SIG-M5 (cell line): Measurements from ENCODE around the gene CHAT.
"Not testable (repeated sequence)": the region's sequence is repeated elsewhere in the genome, so short reads cannot be mapped to it uniquely, and the experiment has no call there.

ENCODE experiments used
- DNase-seq: peaks from one replicate; lab custom pipeline; 2025; lab: John Stamatoyannopoulos, UW

Gene CHAT

DNA sequence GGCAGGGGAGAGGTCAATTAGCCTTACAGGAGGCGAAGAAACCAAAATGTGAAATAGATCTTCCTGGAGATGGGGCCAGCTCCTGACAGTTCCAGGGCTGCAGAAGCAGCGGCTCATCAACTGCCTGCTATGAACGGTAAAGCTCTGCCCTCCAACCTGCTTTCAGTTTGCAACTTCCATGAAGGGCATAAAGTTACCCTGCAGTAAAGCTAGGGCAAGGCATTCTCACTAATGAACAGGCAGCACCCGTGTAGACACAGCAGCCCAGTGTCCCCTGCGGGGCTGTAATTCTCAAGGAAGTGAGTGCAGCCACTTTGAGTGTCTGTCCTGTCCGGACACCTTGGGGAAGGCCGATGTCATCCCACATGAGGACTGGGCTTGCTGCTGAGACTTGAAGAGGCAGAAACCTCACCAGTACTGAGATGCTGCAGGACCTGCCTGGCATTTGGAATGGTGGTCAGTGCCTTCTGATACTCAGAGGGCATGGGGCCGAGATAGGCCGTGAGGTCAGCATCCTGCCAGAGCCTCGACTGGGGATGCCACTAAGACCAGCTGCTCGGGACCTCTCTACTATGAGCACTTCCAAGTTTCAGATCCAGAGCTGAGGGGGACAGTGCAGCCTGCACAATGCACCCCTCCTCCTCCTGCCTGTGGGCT, 39.6 kb downstream of the CHAT start:
- DNase-seq = no peak

DNA sequence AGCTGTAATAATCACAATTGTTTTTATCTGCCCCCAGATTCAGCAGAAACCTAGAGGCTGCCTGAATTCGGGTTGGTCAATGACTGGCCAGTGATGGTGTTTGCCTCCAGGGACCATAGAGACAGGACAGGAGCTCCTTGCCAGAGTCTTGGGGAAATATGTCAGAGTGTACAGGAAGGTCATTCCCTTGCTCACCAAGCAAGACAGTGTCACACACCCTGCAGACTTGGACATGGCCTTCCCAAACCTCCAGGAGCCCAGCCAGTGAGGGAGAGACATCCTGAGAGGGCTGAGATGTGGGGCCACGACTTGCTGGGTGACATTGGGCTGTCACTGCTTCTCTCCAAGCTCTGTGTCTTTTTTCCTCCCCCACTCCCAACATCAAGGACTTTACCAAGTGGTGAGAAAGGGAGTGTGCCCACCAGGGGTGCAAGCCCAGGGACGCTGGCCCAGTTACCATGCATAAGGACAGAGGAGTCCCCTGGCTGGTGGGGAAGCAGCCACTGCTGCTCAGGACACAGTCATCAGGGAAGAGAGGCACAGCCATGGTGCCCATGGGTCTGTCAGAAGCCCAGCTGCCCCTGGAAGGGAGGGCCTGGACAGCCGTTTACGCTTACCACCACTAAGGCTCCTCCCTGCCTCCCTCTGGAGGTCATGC, 40.3 kb downstream of the CHAT start:
- no peak for DNase-seq

DNA sequence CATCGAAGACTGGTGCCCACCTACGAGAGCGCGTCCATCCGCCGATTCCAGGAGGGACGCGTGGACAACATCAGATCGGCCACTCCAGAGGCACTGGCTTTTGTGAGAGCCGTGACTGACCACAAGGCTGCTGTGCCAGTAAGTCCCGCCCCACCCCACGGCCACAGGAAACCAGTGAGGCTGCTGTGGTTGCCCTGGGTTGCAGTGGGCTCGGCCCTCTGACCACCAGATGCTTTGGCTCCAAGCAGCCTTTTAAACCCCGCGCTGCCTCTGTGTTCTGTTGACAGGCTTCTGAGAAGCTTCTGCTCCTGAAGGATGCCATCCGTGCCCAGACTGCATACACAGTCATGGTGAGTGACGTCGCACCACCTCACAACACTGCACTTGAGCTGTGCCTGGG, 41.3 kb downstream of the CHAT start:
- DNase-seq = no peak

DNA sequence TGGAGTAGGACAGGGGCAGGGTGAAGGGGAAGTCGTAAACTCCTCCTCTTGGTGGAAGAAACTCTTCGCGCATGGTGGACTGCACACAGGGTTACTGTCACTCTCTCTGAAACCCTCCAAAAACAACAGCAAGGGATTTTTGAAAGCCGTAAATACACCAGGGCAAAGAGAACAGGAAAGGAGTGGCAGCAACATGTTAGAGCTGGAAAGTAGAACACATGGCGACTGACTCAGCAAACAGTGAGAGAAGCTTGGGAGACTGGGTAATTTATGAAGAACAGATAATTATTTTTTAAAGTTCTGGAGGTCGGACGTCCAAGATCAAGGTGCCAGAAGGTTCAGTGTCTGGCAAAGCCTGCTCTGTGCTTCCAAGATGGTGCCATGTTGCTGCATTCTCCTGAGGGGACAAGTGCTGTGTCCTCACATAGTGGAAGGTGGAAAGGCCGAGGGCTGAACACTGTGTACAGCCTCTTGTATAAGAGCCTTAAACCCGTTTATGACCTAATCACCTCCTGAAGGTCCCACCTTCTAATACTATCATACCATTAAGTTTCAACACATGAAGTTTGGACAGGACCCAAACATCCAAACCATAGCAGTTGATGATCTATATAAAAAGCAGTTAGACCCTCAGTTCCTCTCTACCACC, 43.1 kb downstream of the CHAT start:
- DNase-seq = no peak

DNA sequence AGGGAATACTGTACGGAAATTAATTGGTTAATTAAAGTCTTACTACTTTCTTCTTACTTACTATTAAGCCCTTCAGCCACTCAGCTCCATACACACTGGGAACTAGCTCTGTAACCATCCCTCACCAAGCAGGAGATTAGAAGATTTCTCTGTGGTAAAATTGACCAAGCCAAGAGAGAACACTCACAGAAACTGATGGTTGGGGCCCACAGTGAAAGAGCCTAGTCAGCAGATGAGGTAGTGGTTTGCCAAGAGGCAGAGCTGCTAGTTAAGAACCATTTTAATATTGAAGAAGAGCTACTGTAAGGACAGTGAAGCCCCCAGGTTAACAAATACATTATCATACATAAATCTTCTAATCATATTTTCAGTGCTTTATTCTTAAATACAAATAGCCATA, 43.8 kb downstream of the CHAT start:
- no peak for DNase-seq

DNA sequence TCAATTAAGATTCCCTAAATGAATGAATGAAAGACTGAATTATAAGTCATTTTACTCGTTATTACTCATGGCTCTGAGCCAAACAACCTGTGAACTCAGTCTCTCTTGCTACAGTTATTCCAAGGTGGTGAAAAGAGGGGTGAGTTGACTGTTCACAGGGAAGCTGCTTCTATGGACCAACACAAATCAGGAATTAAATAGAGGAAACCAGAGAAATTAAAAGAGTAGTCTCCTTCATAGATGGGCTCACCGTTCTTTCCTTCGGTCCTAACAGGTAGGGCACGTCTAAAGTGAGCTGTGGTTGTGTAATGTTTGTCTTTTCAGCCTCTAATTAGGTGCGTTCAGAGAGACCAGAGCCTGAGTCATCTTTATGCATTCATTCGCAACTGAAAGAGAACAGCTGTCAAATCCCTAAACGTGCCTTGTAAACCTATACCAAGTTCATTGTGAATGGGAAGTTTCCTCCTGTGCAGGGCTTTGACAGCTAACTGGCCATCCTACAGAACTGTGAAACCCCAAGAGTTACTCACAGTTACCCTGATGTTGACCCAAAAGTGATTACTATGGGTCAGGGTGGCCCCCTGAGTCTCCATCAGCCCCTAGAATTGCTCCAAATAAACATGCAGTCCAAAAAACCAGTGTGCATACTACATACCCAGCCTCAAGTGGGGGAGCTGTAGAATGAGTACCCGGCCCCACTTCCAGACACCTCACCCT, 47.5 kb downstream of the CHAT start:
- no peak for DNase-seq

DNA sequence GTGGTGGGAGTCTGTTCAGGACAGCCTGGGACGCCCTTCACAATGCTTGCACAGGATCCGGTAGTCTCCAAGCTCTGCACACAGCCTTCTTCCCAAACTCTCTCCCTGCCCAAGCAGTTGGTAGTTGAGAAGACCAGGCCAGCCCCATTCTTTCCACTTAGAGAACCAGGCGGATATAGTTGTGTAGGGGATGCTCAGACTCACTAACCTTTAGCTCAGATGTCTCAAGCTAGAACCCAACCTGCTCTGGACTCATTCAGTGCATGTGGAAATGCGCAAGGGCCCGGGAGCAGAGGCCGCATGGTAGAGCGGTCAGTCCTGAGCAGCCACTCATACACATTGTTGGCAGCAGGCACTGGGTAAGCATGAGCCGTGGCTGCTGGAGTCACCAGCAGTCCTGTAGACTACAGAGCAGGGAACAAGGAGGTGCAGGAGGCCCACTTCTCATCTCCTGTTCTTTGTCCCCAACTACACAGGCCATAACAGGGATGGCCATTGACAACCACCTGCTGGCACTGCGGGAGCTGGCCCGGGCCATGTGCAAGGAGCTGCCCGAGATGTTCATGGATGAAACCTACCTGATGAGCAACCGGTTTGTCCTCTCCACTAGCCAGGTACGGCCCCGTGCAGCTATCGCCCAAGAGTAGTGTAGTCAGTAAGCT, 48.5 kb downstream of the CHAT start:
- DNase-seq = no peak

DNA sequence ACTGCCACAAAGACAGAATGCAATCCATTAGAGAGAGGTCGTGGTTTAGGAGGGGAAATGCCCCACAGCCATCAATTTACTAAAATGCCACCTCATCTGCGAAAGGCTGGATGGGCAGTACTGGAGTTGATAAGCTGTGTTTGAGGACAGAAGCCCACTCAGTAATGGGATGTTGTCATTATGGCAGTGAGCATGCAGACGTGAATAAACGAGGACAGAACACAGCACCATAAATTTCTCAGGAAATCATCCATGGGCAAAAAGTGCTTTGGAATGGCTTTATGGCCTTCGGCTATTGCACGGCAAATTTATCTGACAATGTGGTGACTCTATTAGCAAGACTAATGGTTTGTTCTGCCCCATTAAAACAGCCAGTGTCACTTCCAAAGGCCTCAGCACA, 49.8 kb downstream of the CHAT start:
- no peak for DNase-seq

DNA sequence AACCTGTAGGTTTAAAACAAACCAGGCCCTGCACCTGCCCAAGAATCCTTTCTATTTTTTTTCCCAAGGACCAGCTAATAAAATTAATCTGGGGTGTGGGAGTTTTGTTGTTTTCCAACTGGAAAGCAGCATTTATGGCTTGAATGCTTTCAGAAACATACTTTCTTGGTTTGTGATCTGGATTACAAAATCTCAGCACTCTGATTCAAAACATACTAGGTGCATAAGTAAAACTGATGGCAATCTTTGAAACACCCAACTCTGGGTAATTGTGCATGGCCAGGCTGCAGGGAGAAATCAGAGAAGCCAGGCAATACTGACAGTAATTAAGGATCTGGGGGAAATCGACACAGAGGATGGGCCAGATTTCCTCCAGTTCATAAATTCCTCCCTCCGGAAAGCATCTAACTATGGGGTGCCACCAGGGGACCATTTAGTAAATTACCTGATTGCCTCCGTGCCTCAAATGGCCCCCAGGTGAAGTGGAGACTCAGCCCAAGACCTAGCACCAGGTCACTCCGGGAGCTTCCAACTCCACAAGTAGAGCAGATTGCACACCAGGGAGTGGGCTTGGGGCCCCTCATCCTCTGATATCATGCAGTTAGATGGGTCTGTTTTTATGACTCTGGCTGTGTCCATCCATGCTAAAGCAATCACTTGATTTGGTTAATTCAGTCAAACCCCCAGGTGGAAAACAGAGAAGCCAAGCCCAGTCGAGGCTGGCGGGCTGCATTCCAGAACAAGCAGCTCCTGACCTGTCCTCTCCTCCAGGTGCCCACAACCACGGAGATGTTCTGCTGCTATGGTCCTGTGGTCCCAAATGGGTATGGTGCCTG, 50.4 kb downstream of the CHAT start:
- no peak for DNase-seq

DNA sequence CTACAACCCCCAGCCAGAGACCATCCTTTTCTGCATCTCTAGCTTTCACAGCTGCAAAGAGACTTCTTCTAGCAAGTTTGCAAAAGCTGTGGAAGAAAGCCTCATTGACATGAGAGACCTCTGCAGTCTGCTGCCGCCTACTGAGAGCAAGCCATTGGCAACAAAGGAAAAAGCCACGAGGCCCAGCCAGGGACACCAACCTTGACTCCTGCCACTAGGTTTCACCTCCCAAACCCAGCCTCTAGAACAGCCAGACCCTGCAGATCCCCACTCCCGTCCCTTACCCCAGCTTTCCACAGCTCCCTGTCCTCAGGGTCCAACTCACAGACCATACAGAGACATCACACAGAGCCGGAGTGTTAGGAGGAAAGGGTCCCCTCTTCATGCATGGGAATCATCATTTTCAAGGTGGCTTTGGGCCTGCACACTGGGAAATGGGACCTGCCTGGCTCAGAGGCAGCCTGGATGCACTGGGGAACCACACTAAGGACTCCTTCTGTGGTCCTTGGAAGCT, 51.1 kb downstream of the CHAT start:
- DNase-seq = no peak

DNA sequence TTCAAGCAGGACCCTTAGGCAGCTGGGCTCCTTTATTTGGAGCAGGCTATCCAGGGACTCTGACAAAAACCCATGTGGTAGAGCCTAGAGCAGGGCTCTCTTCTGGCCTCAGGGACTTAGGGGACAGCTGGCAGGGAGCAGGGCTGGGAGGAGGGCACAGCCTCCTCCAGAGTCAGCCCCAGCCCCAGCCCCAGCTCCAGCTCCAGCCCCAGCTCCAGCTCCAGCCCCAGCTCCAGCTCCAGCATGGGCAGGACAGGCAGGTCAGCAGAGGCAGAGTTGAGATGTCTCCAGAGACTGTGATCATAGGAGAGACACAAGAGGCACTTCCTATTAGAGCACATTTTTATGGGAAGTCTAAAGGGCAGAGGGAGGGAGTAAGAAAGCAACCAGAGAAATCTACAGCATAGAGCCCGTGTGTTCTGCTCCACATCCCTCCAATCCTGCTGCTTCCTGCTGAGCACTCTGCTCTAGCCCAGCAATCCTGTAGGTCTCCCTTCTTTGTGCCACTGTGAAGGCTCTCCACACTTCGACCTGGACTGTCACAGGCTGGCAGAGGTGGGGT, 52.3 kb downstream of the CHAT start:
- DNase-seq = no peak

DNA sequence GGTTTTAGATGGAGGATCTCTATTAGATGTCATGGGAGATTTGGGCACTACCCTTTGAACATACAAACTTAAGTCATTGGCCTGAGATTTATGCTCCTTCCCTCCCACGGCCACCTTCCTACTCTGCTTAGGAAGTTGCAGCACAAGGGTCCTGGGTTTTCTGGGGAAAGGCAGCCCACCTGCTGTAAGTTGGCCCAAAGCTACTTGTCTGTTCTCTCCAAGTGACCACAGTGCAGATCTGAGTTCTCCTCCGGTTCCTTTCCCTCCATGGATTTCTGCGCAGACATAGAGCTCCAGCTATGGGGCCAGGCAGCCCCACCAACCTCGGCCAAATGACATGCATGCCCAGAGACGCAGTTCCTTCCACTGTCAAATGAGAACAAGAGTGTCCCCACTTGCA, 52.8 kb downstream of the CHAT start:
- no peak for DNase-seq

DNA sequence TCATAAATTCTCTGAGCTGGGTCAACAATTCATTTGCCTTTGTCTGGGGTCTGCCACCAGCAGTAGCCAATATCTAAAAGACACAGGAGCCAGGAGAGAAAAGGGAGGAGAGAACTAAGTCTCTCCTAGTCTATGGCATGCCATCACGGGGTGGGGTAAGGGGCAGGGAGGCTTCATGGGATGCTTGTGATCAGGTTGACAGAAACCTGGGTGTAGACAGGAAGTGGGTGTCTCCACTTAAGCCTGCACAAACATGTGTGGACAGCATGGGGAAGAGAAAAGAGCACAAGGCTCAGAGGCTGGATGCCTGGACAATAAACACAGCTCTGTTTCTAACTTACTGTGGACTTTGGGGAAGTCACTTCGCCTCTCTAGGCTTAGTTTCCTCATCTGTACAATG, 54.2 kb downstream of the CHAT start:
- DNase-seq = no peak

DNA sequence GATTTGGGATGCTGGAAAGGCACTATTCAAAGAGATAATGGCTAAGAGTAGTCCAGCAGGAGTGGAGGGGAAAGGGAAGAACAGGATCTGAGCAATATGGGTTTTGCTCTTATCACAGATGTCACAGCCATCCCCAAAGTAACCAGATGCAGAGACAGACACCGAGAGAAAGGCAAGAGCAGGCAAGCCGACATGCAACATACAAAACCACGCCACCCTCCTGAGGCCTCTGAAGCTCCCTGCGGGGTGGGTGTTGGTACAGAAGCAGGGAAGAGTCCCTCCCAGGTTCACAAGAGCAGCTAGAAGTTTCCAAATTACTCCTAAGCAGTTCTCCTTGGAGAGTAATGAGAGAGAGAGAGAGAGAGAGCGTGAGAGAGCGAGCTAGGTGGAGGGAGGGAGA, 54.8 kb downstream of the CHAT start:
- DNase-seq = no peak

DNA sequence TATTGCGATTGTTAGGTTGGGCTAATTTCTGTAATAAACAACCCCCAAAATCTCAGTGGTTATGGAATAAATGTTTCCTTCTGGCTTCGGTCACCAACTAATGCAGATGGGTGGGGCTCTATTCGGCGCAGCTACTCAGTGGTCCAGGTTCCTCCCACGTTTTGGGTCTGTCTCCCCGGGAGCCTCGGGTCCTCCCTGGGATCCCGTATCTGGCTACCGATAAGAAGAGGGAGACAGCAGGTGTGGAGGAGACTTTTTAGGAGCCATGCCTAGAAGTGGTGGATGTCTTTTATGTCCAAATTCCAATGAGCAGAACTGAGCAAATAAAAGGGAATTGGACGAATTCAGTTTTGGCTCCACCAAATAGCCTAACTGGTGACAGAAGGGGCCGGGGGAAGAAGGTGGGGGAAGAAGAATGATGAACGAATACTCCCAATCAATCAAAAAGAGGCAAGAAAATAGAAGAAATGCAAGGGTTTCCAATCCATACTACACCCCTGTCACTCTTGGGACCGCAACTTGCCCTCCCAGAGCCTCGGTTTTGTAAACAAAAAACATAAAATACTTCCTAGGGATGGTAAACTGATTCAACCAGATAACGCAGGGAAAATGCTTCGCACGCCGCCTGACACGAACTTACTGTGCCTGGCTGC, 65.1 kb downstream of the CHAT start:
- no peak for DNase-seq

DNA sequence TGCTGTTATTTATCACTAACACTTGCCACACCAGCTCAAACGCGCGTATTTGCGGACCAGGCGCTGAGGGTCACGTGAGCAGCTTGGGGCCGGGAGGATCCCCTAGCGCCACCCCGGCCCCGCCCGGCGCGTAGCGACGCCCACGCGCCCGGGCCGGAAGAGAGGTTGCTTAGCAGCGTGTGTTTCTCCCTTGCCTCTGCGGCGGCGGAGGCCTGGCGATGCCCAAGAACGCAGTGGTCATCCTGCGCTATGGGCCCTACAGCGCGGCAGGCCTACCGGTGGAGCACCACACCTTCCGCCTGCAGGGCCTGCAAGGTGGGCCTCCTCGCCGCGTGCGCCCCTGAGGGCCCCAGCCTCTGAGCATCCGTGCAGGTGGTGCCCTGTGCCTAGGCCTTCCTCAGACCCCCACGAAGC, 65.7 kb downstream of the CHAT start, which contains the start of gene C10orf53:
Gene C10orf53, plus strand, starts transcription at position 172 of the 414 bp plus-strand sequence. Its CDS starts 47 bp downstream, at position 219.
- DNase-seq = no peak

DNA sequence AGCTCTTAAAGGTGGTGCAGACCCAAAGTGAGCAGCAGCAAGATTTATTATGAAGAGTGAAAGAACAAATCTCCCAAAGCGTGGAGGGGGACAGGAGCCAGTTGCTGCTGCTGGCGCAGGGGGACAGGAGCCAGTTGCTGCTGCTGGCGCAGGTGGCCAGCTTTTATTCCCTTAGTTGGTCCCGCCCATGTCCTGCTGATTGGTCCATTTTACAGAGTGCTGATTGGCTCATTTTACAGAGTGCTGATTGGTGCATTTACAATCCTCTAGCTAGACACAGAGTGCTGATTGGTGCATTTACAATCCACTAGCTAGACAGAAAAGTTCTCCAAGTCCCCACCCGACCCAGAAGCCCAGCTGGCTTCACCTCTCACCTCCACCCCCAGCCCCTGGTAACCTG, 68.6 kb downstream of the CHAT start:
- not testable (repeated sequence) for DNase-seq

DNA sequence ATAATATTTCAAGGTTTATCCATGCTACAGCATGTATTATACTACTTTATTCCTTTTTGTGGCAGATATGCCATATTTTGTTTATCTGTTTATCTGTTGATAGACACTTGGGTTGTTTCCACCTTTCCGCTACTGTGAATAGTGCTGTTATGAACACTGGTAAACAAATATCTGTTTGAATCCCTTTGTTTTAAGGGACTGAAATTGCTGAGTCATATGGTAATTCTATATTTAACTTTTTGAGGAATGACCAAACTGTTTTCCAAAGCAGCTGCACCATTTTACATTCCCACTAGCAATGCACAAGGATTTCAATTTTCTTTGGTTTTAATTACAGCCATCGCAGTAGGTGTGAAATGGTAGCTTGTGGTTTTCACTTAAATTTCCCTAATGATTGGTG, 69.0 kb downstream of the CHAT start:
- DNase-seq = no peak

DNA sequence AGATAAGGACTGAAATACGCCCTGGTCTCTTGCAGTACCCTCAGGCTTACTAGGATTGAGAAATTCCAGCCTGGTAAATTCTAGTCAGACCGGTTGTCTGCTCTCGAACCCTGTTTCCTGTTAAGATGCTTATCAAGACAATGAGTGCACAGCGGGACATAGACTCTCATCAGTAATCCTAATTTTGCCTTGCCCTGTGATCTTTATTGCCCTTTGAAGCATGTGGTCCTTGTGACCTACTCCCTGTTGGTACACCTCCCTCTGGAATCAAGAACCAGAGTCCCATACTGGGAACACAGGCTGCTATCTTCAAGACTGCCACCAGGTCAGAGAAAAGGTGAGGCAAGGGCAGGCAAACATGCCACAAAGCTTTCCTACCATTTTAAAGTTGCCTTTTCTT, 72.8 kb downstream of the CHAT start:
- DNase-seq = no peak

DNA sequence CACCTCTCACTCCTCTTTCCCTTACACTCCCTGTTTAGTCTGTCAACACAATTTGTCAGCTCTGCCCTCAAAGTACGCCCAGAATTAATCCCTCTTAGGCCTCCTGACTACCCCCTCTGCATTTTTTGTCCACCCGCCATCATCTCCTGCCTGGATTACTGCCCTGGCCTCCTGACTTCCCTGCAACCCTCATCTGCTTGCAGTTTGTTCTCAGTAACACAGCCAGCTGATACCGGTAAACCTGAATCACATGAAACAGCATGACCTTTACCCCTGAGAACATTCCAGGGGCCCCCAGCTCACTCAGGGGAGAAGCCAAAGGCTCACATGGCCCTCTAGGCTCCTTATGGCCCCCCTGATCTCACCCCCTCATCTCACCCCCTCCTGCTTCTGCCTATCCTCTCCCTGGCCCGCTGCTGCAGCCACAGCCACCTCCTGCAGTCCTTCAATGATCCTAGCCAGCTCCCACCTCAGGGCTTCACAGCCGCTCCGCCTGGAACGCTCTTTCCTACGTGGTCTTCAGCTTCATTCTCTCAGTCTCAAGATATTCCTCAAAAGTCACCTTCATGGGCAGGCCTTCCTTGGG, 74.5 kb downstream of the CHAT start:
- no peak for DNase-seq
